ENCODE measurements around the gene SKOR1. TPM values are rescaled to one million over a fixed set of nuclear protein-coding genes. Genes with fewer than 3 reads are reported as not detected.

SKOR1 gene
- total and polyA plus RNA-seq, 4 experiments from 2014 or later, result 0.09 to 0.38 (median 0.30) TPM; not detected in 1

Other genes with a start within 250 kb of the SKOR1 start
- not detected for gene RNU6-1, start 14.5 kb downstream of the SKOR1 start, total RNA-seq
- gene RNU6-1, start 14.5 kb downstream of the SKOR1 start, polyA plus RNA-seq, result not detected
- gene PIAS1, start 228.8 kb downstream of the SKOR1 start, total RNA-seq, result 10 to 100 TPM; 86.0 to 86.2 TPM
- gene PIAS1, start 228.8 kb downstream of the SKOR1 start, polyA plus RNA-seq, result 100 to 1,000 TPM; 111 to 149 TPM

Data from CD4-positive, alpha-beta memory T cell (primary cell).